Endodermal cell (in vitro differentiated cells): ENCODE results near the gene DNAJB2. TPM values are rescaled to one million over a fixed set of nuclear protein-coding genes. Genes with fewer than 3 reads are reported as not detected.

ENCODE experiments used
- DNase-seq: peaks from one replicate; pipeline ENCODE4 v3.0.0-alpha.2; 2017
- H3K27ac ChIP-seq: 2 replicates; pipeline ENCODE4 v1.5.1; 2013; ENCODE audit warnings: mild to moderate bottlenecking, low read depth, low read length, moderate library complexity
- H3K27me3 ChIP-seq: 2 replicates; pipeline ENCODE4 v1.6.1; 2013; ENCODE audit warnings: mild to moderate bottlenecking, low read length, moderate library complexity; ENCODE audit not compliant: insufficient read depth, control insufficient read depth, poor library complexity, severe bottlenecking
- H3K36me3 ChIP-seq: 2 replicates; pipeline ENCODE4 v1.7.0; 2013; ENCODE audit warnings: mild to moderate bottlenecking, low read length, moderate library complexity; ENCODE audit not compliant: control insufficient read depth, insufficient read depth
- H3K4me1 ChIP-seq: one replicate; pipeline ENCODE4 v1.7.0; 2013; ENCODE audit warnings: low read length; ENCODE audit not compliant: control insufficient read depth, insufficient read depth
- H3K4me3 ChIP-seq: 2 replicates; pipeline ENCODE4 v1.5.1; 2013; ENCODE audit warnings: mild to moderate bottlenecking, low read length, moderate library complexity
- H3K9ac ChIP-seq: 2 replicates; pipeline ENCODE4 v1.6.1; 2013; ENCODE audit warnings: mild to moderate bottlenecking, low read length, moderate library complexity; ENCODE audit not compliant: poor library complexity, severe bottlenecking; ENCODE audit errors: extremely low read depth
- H3K9me3 ChIP-seq: 2 replicates; pipeline ENCODE4 v1.6.1; 2013; ENCODE audit warnings: mild to moderate bottlenecking, low read length, moderate library complexity; ENCODE audit not compliant: control insufficient read depth
- H3K27ac Mint-ChIP-seq: 2 replicates; pipeline ENCODE4 v1.8.0; 2020; ENCODE audit warnings: mixed read lengths
- H3K27me3 Mint-ChIP-seq: 2 replicates; pipeline ENCODE4 v1.8.0; 2021; ENCODE audit warnings: mild to moderate bottlenecking, mixed read lengths; ENCODE audit not compliant: insufficient read depth
- H3K36me3 Mint-ChIP-seq: 2 replicates; pipeline ENCODE4 v1.8.0; 2020; ENCODE audit warnings: low read depth, mixed read lengths
- H3K4me1 Mint-ChIP-seq: 2 replicates; pipeline ENCODE4 v1.8.0; 2020; ENCODE audit warnings: mixed read lengths
- H3K4me3 Mint-ChIP-seq: 2 replicates; pipeline ENCODE4 v1.8.0; 2020; ENCODE audit warnings: mild to moderate bottlenecking, moderate library complexity, mixed read lengths
- H3K9me3 Mint-ChIP-seq: 2 replicates; pipeline ENCODE4 v1.8.0; 2020; ENCODE audit warnings: mild to moderate bottlenecking, mixed read lengths
- WGBS, 2 experiments: methylation state at CpG; one replicate each; pipeline versions ENCODE4 v1.1.5 to v1.1.7; 2013; ENCODE audit warnings: missing lambda C conversion rate in 2 of 2, mixed read lengths in 1 of 2; ENCODE audit not compliant: insufficient coverage in 1 of 2, insufficient read length in 1 of 2; 5-methylcytosine and 5-hydroxymethylcytosine counted together
- long read RNA-seq, 4 experiments: library from polyadenylated mRNA in 2 of 4; library from RNA in 1 of 4; library from capped mRNA in 1 of 4; stranded (forward) in 3 of 4; unstranded in 1 of 4; transcript quantifications; one replicate each; pipeline ENCODE4 v2.0.0, GENCODE V29; 2020 to 2021; ENCODE audit warnings: inconsistent platforms in 1 of 4
- polyA plus RNA-seq, 2 experiments: library from polyadenylated mRNA; stranded (reverse); fragments of 50-300 nt; gene quantifications; one replicate each; pipeline ENCODE4 v1.2.3, GENCODE V29; 2013
- total RNA-seq, 2 donors: library from RNA; stranded (reverse); fragmentation: NEBNext Ultra II Directional in 1 of 2; extraction: Animal tissue kit (Norgen Biotek cat#: 25700) in 1 of 2; gene quantifications; 2 replicates in 1 of 2; 3 replicates in 1 of 2; pipeline ENCODE4 v1.2.1, GENCODE V29; 2021
- TF ChIP-seq, protein P1 (sequence below): fragments of 200-600 bp; sonication (generic); conservative IDR thresholded peaks from 2 replicates; pipeline ENCODE4 v1.5.0; 2021; ENCODE audit warnings: antibody characterized with exemption, mild to moderate bottlenecking

DNAJB2 gene
- 10 to 100 TPM; 61.9 to 80.9 TPM for total RNA-seq
- 49.6 TPM for polyA plus RNA-seq (2013, experiment 1 of 2)
- 53.0 TPM for polyA plus RNA-seq (2013, experiment 2 of 2)
- long read RNA-seq, experiment 1, transcript DNAJB2-202 (10 exons, 1,946 nt): major isoform, 6 of 21 reads
- long read RNA-seq, experiment 1, partial matches to known transcripts: 11 of 21 reads
- long read RNA-seq, experiment 1, other reads (novel, unspliced or antisense): 4 of 21 reads
- long read RNA-seq, experiment 2, partial matches to known transcripts: 6 of 11 reads
- long read RNA-seq, experiment 2, other reads (novel, unspliced or antisense): 1 of 11 reads
- long read RNA-seq, experiment 3, partial matches to known transcripts: 6 of 11 reads
- long read RNA-seq, experiment 3, other reads (novel, unspliced or antisense): 3 of 11 reads
- long read RNA-seq, experiment 4, transcript DNAJB2-202 (10 exons, 1,946 nt): major isoform, 12 of 95 reads
- long read RNA-seq, experiment 4, partial matches to known transcripts: 73 of 95 reads
- long read RNA-seq, experiment 4, other reads (novel, unspliced or antisense): 10 of 95 reads

DNA sequence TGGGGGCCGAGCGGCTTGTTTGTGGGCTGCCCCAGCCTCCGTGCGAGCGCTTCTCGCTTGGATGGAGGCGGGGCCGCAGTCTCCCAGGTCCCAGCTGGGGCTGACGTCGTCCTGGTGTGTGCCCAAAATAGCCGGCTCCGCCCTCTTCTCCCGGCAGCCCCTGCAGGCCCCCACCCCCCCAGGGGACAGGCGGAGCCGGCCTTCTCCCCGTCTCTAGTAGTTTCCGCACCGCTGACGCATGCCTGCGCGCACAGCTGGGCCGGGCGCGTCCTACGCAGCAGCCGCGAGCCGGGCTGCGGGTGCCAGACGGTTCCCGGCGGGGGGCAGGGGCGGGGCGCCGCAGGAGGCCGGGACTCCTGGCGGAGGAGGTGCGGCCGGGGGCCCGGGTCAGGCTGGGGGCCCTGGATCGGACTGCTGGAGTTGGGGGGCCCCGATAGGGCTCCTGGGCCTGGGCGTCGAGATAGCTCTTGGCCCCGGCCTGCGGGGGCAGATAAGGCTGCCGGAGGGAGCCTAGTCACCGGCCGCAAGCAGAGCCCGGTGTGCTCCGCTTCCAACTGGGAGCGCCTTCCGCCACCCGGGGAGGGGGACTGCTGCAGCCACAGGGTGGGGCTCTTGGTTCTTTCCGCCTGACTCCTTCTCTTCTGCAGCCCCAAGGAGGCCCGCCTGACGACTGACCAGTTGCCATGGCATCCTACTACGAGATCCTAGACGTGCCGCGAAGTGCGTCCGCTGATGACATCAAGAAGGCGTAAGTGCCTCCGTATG lies at the start of gene DNAJB2:
Gene DNAJB2 (plus strand): TSS at position 216 of the 765 bp plus-strand sequence. CDS start 468 bp downstream, at position 684.
- H3K9me3 ChIP-seq: no peaks in the 10 kb centered on the region
- H3K4me1 Mint-ChIP-seq: peaks cover 42% of the 10 kb centered on the region
- H3K27me3 ChIP-seq: no peaks in the 10 kb centered on the region
- peak within 1 kb of the TSS; percentile 86 for H3K4me3 ChIP-seq
- DNase-seq: peak; percentile 99
- H3K36me3 Mint-ChIP-seq: peaks cover 23% of the 10 kb centered on the region
- peak within 1 kb of the TSS; percentile 95 for H3K27ac ChIP-seq
- H3K9me3 Mint-ChIP-seq: no peaks in the 10 kb centered on the region
- H3K4me3 Mint-ChIP-seq: peak within 1 kb of the TSS; percentile 74
- peaks cover 35% of the 10 kb centered on the region for H3K36me3 ChIP-seq
- TF ChIP-seq, protein P1, sequence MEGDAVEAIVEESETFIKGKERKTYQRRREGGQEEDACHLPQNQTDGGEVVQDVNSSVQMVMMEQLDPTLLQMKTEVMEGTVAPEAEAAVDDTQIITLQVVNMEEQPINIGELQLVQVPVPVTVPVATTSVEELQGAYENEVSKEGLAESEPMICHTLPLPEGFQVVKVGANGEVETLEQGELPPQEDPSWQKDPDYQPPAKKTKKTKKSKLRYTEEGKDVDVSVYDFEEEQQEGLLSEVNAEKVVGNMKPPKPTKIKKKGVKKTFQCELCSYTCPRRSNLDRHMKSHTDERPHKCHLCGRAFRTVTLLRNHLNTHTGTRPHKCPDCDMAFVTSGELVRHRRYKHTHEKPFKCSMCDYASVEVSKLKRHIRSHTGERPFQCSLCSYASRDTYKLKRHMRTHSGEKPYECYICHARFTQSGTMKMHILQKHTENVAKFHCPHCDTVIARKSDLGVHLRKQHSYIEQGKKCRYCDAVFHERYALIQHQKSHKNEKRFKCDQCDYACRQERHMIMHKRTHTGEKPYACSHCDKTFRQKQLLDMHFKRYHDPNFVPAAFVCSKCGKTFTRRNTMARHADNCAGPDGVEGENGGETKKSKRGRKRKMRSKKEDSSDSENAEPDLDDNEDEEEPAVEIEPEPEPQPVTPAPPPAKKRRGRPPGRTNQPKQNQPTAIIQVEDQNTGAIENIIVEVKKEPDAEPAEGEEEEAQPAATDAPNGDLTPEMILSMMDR: peak; percentile 16
- peak within 1 kb of the TSS; percentile 98 for H3K27ac Mint-ChIP-seq
- no peaks in the 10 kb centered on the region for H3K27me3 Mint-ChIP-seq
- WGBS, 2 experiments: 1 to 3% methylated on average over 8 to 65 of the region's 65 CpGs
- peak within 1 kb of the TSS; percentile 94 for H3K9ac ChIP-seq
- H3K4me1 ChIP-seq: peaks cover 28% of the 10 kb centered on the region

DNA sequence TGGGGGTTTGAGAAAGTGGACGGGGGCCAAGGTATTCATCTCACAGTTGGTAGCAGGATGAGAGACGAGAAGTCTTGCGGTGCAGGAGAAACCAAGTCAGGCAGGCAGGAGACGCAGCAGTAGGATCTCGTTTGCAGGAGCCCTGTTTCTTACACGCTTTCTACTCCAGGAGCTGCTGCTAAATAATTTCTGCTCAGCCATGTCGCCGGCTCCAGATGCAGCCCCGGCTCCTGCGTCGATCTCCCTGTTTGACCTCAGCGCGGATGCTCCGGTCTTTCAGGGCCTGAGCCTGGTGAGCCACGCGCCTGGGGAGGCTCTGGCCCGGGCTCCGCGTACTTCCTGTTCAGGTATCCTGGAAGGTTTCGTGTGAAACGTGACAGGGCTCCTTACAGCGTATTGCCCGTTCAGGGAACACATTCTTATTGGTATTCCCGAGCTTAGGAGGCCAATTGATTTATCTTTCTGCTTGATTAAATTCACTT lies 49.1 kb upstream of the DNAJB2 start:
- peak; percentile 81 for DNase-seq

DNA sequence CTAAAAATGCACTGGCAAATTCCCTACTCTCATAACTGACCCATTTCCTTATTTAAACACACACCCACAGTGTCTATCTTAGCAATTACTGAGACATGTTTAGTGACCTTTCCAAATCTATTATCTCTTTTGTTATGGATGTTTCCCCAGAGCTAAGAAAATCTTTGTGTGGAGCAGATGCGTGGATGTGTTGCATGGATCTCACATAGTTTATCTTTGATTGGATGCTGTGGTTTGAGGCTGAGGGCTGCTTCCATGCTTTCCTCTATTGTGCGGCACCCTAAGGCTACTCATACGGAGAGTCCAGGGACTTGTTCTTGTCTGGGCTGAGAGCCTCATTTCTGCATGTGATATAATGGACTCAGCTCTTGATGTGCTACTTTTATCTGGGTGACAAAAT lies 44.8 kb upstream of the DNAJB2 start:
- Histone ChIP-seq H3K9ac (no peak overlapping the region), H3K27me3 (no peaks in the 10 kb centered on the region), H3K4me1 (no peaks in the 10 kb centered on the region), H3K4me3 (no peak overlapping the region), H3K36me3 (peaks cover 67% of the 10 kb centered on the region), H3K27ac (no peak overlapping the region), H3K9me3 (no peaks in the 10 kb centered on the region)
- TF ChIP-seq, protein P1: no peak
- DNase-seq: no peak
- Mint-ChIP-seq H3K27me3 (no peaks in the 10 kb centered on the region), H3K36me3 (peaks cover 56% of the 10 kb centered on the region), H3K4me3 (no peak overlapping the region), H3K4me1 (peaks cover 3% of the 10 kb centered on the region), H3K27ac (no peak overlapping the region), H3K9me3 (no peaks in the 10 kb centered on the region)
- WGBS, 2 experiments: 95 to 100% methylated on average over 1 to 3 of the region's 3 CpGs

More for the DNA sequence above, 49.1 kb upstream of the DNAJB2 start:
- Histone ChIP-seq H3K4me3 (peak overlapping the region; percentile 98), H3K27me3 (no peaks in the 10 kb centered on the region), H3K36me3 (peaks cover 50% of the 10 kb centered on the region), H3K27ac (peak overlapping the region; percentile 87), H3K9ac (peak overlapping the region; percentile 84), H3K4me1 (peaks cover 2% of the 10 kb centered on the region), H3K9me3 (no peaks in the 10 kb centered on the region)
- Mint-ChIP-seq H3K36me3 (peaks cover 42% of the 10 kb centered on the region), H3K27me3 (no peaks in the 10 kb centered on the region), H3K4me1 (peaks cover 9% of the 10 kb centered on the region), H3K27ac (peak overlapping the region; percentile 98), H3K4me3 (peak overlapping the region; percentile 97), H3K9me3 (no peaks in the 10 kb centered on the region)
- TF ChIP-seq, protein P1: no peak
- 1 to 2% methylated on average over 20 to 24 of the region's 24 CpGs for WGBS, 2 experiments
